Measurements from ENCODE around the gene BPHL.
"Not testable (repeated sequence)": the region's sequence is repeated elsewhere in the genome, so short reads cannot be mapped to it uniquely, and the experiment has no call there.

DNA sequence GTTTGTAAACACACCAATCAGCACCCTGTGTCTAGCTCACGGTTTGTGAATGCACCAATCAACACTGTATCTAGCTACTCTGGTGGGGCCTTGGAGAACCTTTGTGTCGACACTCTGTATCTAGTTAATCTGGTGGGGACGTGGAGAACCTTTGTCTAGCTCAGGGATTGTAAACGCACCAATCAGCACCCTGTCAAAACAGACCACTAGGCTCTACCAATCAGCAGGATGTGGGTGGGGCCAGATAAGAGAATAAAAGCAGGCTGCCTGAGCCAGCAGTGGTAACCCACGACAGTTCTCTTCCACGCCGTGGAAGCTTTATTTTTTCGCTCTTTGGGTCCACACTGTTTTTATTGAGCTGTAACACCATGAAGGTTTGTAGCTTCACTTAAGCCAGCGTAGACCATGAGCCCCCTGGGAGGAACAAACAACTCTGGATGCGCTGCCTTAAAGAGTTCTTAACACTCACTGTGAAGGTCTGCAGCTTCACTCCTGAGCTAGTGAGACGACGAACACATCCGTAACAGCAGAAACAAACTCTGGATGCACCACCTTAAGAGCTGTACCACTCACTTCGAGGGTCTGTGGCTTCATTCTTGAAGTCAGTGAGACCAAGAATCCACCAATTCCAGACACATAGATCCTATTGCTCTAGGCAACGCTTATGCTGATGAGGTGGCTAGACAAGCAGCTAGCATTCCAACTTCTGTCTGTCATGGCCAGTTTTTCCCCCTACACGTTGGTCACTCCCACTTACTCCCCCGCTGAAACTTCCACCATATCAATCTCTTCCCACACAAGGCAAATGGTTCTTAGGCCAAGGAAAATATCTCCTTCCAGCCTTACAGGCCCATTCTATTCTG, 53.0 kb downstream of the BPHL start:
- TF ChIP-seq, protein P1, sequence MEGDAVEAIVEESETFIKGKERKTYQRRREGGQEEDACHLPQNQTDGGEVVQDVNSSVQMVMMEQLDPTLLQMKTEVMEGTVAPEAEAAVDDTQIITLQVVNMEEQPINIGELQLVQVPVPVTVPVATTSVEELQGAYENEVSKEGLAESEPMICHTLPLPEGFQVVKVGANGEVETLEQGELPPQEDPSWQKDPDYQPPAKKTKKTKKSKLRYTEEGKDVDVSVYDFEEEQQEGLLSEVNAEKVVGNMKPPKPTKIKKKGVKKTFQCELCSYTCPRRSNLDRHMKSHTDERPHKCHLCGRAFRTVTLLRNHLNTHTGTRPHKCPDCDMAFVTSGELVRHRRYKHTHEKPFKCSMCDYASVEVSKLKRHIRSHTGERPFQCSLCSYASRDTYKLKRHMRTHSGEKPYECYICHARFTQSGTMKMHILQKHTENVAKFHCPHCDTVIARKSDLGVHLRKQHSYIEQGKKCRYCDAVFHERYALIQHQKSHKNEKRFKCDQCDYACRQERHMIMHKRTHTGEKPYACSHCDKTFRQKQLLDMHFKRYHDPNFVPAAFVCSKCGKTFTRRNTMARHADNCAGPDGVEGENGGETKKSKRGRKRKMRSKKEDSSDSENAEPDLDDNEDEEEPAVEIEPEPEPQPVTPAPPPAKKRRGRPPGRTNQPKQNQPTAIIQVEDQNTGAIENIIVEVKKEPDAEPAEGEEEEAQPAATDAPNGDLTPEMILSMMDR (IDR thresholded peaks at IDR 0.05): not testable (repeated sequence)
- not testable (repeated sequence) for TF ChIP-seq EZH2 (IDR thresholded peaks at IDR 0.05; ENCODE audit: borderline replicate concordance, insufficient read depth, low read depth, low read length, poor library complexity, severe bottlenecking)
